NOMO-1 treated with DMSO at 0.1 percent for 48 hours (cell line): Measurements from ENCODE around the gene JAG2.

Source experiments
- DNase-seq: peaks from one replicate; lab custom pipeline; 2025; ENCODE audit not compliant: unreplicated experiment; lab: John Stamatoyannopoulos, UW

Gene JAG2

DNA sequence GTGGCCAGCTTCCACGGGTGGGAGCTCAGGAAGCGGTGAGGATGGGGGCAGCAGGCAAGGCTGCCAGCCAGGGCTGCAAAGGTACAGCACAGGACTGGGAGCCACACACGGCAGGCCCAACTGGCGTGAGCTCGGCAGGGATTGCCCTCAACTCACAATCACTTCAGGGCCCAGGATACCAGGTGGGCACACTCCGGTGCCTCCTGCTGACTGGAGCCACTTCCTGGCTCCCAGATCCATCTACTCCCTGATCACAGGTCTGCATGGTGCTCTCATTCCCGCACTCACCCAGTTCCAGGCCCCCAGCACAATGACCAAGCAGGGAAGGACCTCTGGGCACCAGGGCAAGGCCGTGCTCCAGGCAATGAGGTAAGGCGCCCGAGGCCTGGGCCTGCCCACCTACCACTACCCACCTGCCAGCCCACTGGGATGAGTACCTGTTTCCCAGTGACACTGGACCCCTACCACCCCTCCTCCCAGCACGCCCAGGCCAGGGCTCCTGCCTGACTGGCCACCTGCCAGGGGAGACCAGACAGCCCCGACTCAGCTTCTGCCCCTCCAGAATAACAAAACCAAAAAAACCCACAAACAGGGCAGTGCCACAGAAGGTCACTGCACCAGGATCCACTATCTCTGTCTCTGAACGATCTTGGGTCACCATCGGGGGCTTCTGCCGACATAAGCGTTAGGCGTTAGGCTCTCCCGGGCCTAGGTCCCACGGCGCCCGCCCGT lies 1.8 kb downstream of the JAG2 start:
- no peak for DNase-seq

DNA sequence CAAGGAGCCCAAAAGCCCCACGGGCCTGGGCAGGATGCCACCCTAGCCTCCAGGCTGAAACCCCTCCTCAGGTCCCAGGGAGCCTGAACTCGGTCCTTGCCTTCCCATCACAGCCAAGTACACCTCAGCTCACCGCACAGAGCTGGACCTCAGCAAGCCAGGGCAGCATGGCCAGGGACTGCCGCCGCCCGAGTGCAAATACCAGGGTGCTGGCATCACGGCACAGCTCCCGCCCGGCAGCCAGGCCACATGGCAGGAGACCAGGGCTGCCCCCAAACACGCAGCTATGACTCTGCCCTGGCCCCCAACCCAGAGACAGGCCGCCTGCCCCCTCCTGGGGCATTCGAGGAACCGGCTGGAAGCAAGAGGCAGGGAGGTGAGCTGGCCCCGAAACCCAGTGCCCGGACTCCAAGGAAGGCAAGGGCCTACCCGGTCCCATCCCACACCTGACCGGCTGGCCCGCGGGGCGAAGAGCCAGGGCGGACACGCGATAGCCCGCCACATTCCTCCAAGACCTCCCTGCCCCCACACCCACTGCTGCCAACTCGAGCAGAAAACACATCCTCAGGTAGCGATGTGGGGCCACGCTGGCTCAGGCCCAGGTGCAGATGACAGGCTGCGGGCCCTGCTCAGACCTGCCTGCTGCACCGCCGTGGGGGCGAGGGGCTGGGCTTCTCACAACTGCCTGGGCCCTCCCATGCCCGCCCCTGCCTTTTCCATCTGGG lies 2.7 kb downstream of the JAG2 start:
- DNase-seq: no peak

GRCh38 chr14:105165134-105165704 lies 3.4 kb downstream of the JAG2 start:
- DNase-seq: no peak

DNA sequence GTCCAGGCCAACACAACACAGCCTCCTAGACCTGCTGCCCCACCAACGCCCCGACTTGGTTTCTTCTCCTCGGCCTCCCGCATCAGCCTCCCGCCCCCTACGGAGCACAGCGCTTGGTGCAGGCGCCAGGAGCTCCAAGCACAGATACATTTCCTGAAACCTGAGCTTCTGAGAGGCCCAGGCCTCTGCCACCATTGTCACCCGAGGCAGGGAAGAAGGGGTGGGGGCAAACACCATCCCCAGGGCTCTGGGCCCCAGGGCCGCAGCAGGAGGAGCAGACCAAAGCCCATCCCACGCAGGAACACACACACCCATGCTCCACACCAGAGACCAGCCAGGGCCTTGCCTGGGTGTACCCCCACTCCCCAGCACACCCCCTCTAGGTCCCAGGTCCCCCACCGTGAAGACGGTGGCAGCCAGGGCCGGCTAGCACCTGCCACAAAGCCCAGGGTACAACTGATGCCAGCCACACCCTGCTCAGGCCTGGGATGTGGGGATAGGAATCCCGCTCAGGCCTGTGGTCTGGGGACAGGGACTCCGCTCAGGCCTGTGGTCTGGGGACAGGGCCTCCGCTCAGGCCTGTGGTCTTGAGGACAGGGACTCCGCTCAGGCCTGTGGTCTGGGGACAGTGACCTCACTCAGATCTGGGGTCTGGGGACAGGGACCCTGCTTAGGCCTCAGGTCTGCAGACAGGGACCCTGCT lies 5.4 kb downstream of the JAG2 start:
- no peak for DNase-seq

- DNase-seq: no peak
Observed at GRCh38 chr14:105162669-105162979, 6.0 kb downstream of the JAG2 start.

GRCh38 chr14:105161964-105162668 lies 6.5 kb downstream of the JAG2 start:
- DNase-seq: no peak

- DNase-seq: no peak
Observed at GRCh38 chr14:105161309-105161708, 7.3 kb downstream of the JAG2 start.

GRCh38 chr14:105160776-105161175 lies 7.8 kb downstream of the JAG2 start:
- no peak for DNase-seq

DNA sequence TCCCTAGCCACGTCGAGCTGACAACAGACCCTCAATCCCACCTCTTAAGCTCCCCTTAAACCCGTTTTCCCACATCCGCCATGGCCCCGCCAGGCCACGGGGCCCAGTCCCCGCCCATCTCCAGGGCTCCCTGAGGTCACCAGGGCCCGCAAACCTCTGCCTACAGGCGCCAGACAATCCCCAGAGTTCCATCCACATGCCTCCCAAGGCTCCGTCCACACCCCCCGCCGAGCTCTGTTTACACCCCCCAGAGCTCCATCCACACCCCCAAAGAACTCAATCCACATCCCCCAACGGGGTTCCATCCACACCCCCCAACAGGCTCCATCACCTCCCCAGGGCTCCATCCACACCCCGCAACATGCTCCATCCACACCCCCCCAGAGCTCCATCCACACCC lies 9.2 kb downstream of the JAG2 start:
- no peak for DNase-seq

DNA sequence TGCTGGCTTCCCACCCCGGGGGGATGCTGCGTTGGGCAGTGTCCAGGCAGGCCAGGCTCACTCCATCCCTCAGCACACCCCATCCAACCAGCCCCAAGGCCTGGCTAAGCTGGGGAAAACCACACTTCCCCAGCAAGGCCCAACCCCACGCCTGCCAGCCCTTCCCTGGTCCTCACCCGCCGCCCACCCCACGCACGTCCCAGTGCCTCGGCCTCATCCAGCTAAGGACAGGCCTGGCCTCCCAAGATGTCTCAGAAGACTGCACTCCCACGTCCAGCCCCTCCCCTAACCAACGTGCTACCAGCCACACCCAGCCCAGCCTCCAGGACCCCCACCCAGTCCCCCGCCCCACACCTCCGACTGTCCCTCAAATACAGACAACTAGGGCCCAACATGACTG lies 9.8 kb downstream of the JAG2 start:
- DNase-seq: no peak

DNA sequence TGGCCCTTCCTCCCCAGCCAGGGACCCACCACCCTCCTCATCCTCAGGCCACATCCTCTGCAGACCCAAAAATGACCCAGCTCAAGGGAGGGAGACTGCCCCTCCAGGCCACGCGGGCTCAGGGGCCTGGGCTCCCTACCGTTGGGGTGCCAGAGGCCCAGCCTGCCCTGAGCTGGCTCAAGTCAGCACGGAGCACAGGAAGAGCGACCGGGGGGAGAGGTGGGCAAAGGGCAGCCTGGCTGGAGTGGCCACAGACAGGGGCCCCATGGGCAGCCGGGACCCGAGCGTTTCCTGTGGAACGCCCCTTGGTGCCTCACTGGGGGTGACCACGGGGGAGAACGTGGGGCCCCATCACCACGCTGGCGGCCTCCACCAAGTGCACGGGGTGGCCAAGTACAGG lies 10.7 kb downstream of the JAG2 start:
- no peak for DNase-seq

DNA sequence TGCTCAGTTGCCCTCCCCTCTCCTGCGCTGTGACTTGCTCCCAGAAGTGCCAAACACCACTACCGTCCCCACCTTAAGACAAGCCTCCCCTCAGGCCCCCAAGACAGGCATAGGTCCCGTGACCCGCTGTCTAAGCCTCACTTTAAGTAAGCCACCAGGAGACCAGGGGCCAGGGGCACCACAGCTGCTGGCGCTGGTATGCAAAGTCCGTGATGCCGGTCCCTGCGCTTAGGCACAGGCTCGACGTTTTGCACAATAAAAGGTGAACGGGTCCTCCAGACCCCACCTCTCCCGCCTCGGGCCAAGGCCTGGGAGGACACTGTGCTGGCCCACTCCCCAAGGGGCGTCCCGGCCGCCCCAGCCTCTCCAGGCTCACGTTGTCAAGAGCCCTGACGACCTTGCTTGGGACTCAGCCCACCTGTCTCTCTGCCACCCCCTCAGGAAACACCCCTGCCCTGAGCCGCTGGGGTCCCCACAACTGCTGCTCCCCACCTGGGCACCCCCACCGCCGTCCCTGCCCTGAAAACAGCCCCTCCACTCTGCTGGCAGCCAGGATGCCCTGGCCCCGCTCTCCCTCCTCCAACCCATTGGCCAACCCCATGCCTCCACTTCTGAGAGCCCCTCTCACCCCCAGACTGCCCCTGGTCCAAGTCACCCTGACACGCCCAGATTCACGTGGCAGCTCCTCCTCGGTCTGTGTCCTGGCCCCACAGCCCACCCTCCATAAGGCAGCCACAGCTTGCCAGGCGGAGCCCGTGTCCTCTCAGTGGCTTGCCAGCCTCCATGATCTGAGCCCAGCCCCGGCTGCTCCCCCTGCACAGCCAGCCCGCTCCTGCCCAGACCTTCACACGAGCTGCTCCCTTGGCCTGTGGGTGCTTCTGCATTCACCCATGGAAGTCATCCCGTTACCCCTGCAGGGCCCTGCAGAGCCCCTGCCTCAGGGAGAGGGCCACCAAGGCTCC lies 11.9 kb downstream of the JAG2 start:
- no peak for DNase-seq

DNA sequence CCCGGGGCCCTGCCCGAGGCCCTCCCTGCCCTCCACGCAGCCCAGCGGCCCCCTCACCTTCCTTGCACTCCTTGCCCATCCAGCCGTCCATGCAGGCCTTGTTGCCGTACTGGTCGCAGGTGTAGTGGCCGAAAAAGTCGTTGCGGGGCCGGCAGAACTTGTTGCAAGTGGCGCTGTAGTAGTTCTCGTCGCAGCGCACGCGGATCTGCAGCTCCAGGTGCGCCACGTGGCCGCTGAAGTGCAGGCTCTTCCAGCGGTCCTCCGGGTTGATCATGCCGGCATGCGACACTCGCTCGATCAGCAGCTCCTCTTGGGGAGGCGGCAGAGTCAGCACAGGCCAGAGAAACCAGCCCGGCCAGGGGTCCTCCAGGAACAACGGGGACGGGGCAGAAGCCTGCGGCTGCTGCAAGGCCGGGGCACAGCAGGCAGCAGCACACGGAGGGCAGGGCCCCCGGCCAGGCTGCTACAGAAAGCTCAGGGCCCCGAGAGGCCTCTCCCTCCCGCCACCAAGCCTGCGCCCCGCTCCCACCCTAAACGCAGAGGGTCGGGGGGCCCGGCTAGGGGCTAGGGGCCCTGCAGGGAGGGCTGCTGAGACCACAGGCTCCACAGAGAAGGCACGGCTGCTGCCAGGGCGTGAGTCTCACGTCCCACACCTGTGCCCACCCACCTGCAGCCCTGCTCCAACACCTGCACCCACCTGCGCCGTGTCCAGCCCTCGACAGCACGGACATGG lies 12.7 kb downstream of the JAG2 start:
- DNase-seq: no peak

GRCh38 chr14:105155071-105155651 lies 13.4 kb downstream of the JAG2 start:
- no peak for DNase-seq

- no peak for DNase-seq
Observed at GRCh38 chr14:105154476-105154871, 14.1 kb downstream of the JAG2 start.

GRCh38 chr14:105153739-105154475 lies 14.7 kb downstream of the JAG2 start:
- DNase-seq: no peak

DNA sequence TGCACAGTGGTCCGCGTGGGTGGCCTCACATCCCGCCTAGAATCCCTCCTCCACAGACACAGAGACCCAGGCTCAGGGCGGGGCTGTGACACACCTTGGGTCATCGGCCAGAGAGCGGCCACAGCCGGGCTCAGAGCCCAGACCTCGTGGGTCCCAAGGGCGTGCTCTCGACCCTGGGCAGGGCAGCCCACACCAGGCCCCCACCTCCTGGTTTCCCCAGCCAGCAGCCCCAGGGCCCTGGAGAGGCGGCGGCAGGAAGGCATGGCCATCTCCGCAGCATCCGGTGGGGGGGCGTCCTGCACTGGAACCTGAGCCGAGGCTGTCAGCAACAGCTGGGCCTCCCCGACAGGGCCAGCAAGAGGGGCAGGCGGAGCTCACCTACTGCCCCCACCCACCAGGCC lies 15.2 kb downstream of the JAG2 start:
- no peak for DNase-seq

DNA sequence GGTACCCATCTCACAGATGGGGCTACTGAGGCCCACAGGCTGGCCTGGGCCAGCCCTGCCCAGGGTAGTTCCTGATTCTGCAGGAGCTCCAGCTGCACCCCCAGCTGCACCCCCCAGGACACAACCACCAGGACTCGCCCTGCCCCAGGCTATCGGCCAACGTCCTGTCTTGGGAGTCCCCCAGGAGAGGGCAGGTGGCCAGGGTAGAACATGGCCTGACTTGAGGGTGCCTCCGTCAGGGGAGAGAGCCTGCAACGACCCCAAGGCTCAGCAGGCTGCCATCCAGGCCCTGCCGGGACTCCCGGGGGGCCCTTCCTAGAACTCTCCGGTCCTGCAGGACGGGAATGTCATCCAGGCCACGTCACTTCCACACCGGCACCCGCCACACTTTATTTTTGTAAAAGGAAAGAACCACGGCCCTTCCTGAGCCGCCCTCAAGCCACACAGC lies 15.8 kb downstream of the JAG2 start:
- no peak for DNase-seq
